ENCODE data around the gene TTC9C. TPM values are rescaled to one million over a fixed set of nuclear protein-coding genes. Genes with fewer than 3 reads are reported as not detected.

The TTC9C gene
- total and polyA plus RNA-seq, 2 of the 13 experiments (the other 11 are each of a cell fraction or from before 2014, with no cell fraction given), result 28.0 to 36.4 TPM

DNA sequence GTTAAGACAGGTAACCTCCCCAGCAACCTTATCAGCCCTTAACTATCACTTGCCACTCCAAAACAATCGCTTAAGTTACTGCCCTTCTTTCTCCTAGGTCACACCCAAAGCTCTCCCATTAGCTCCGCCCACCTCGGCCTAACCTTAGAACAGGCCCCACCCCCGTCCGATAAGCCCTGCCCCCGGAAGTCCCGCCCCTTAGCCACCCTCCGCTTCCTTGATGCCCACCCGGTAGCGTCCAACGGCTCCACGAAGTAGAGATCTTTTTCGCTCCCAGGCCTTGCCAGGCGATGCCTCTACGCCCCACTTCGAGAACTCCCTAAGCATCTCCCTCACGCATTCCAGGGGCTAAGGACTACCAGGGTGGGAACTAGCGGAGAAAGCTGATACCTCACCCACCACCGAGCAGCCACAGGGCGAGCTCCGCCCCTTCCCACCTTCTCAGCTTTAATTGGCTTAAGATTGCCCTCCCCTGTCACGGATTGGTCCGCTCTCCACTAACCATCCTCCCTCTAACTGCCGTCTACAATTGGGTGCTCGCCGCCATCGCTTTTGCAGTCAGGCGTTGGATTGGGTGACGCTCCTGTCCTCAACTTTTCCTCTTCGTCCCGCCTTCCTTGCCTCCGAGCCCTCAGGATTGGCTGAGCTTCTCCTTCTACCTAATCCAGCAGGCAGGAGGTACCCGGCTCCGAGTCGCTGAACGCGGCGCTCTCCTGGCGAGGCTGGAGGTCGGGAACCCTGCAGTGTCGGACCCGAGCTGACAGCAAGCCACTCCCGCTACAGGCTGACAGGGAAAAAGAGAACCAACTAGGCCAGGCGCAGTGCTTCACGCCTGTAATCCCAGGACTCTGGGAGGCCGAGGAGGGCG, 25.7 kb downstream of the TTC9C start, which contains the start of gene ZBTB3 (continued):
- peak; percentile 78 for TF ChIP-seq SP1 (IDR thresholded peaks at IDR 0.05)
- peak; percentile 90 for TF ChIP-seq SP1 (CRISPR knock-in tag; IDR thresholded peaks at IDR 0.05)
- TF ChIP-seq NFRKB (IDR thresholded peaks at IDR 0.05), result no peak
- peak; percentile 13 for TF ChIP-seq ERF (CRISPR knock-in tag; IDR thresholded peaks at IDR 0.05)
- TF ChIP-seq ZMYM2 (CRISPR knock-in tag; IDR thresholded peaks at IDR 0.05), result peak; percentile 81; the same call in 1 of the 2 replicates
- no peak for TF ChIP-seq SOX6 (IDR thresholded peaks at IDR 0.05)
- peak; percentile 33 for TF ChIP-seq SOX6 (CRISPR knock-in tag; IDR thresholded peaks at IDR 0.05)
- TF ChIP-seq, protein P1, sequence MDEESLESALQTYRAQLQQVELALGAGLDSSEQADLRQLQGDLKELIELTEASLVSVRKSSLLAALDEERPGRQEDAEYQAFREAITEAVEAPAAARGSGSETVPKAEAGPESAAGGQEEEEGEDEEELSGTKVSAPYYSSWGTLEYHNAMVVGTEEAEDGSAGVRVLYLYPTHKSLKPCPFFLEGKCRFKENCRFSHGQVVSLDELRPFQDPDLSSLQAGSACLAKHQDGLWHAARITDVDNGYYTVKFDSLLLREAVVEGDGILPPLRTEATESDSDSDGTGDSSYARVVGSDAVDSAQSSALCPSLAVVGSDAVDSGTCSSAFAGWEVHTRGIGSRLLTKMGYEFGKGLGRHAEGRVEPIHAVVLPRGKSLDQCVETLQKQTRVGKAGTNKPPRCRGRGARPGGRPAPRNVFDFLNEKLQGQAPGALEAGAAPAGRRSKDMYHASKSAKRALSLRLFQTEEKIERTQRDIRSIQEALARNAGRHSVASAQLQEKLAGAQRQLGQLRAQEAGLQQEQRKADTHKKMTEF (CRISPR knock-in tag; IDR thresholded peaks at IDR 0.05), result peak; percentile 13; the same call in 1 of the 2 replicates
- TF ChIP-seq ESRRA (CRISPR knock-in tag; IDR thresholded peaks at IDR 0.05; ENCODE audit: low read depth), result no peak
- TF ChIP-seq, protein P2, sequence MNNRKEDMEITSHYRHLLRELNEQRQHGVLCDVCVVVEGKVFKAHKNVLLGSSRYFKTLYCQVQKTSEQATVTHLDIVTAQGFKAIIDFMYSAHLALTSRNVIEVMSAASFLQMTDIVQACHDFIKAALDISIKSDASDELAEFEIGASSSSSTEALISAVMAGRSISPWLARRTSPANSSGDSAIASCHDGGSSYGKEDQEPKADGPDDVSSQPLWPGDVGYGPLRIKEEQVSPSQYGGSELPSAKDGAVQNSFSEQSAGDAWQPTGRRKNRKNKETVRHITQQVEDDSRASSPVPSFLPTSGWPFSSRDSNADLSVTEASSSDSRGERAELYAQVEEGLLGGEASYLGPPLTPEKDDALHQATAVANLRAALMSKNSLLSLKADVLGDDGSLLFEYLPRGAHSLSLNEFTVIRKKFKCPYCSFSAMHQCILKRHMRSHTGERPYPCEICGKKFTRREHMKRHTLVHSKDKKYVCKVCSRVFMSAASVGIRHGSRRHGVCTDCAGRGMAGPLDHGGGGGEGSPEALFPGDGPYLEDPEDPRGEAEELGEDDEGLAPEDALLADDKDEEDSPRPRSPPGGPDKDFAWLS (CRISPR knock-in tag; IDR thresholded peaks at IDR 0.05; ENCODE audit: borderline replicate concordance), result no peak
- TF ChIP-seq GATA4 (IDR thresholded peaks at IDR 0.05; ENCODE audit: borderline replicate concordance, low read depth), result 0 out of 2 replicates have a peak, but pooled peaks have one; percentile 13
- TF ChIP-seq, protein P3, sequence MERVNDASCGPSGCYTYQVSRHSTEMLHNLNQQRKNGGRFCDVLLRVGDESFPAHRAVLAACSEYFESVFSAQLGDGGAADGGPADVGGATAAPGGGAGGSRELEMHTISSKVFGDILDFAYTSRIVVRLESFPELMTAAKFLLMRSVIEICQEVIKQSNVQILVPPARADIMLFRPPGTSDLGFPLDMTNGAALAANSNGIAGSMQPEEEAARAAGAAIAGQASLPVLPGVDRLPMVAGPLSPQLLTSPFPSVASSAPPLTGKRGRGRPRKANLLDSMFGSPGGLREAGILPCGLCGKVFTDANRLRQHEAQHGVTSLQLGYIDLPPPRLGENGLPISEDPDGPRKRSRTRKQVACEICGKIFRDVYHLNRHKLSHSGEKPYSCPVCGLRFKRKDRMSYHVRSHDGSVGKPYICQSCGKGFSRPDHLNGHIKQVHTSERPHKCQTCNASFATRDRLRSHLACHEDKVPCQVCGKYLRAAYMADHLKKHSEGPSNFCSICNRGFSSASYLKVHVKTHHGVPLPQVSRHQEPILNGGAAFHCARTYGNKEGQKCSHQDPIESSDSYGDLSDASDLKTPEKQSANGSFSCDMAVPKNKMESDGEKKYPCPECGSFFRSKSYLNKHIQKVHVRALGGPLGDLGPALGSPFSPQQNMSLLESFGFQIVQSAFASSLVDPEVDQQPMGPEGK (CRISPR knock-in tag; IDR thresholded peaks at IDR 0.05), result no peak
- TF ChIP-seq ZNF570 (CRISPR knock-in tag; IDR thresholded peaks at IDR 0.05; ENCODE audit: borderline replicate concordance), result no peak
- TF ChIP-seq, protein P4, sequence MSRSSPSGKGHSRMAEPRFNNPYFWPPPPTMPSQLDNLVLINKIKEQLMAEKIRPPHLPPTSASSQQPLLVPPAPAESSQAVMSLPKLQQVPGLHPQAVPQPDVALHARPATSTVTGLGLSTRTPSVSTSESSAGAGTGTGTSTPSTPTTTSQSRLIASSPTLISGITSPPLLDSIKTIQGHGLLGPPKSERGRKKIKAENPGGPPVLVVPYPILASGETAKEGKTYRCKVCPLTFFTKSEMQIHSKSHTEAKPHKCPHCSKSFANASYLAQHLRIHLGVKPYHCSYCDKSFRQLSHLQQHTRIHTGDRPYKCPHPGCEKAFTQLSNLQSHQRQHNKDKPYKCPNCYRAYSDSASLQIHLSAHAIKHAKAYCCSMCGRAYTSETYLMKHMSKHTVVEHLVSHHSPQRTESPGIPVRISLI (CRISPR knock-in tag; IDR thresholded peaks at IDR 0.05; ENCODE audit: borderline replicate concordance), result no peak
- peak; percentile 44; the same call in 1 of the 2 replicates for TF ChIP-seq ZBTB20 (CRISPR knock-in tag; IDR thresholded peaks at IDR 0.05; ENCODE audit: borderline replicate concordance, low read depth)
